ENCODE data around the gene CRABP2.

CRABP2 gene

DNA sequence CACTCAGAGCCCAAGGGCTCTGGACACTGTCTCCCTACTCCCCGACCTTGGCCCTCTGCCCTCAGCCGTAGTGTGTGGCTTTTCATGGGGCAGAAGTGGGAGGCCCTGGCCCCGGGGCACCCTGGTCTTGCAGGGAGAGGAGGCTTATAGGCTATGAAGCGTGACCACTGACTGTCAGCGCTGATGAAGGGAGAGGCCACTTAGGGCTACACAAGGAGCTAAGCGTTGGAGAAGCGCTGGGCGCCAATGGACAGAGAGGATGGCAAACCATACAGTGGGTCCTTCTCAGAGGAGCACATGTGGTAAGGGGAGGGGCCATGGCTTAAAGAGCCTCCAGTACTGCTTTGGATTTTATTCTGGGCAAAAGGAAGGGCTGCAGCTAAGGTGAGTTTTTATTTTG, 7.9 kb downstream of the CRABP2 start:
- no peak for DNase-seq (ENCODE audit: extremely low read depth, low read depth)

DNA sequence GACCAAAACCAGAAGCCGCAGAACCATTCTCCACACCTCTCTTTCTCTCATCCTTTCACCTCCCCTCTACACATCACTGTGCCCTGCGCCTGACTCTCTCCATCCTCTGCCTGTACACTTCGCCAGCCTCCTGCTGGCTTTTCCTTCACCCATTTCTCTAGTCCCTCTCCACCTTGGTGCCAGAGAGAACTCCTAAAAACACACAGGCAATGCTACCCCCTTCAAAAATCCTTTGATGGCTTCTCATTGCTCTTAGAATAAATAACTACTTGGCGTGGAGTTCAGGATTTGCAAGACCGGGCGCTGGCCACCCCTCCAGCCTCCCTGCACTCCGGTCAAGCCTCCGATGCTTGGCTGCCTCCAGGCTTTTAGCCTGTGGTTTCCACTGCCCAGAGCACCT, 8.6 kb downstream of the CRABP2 start:
- TF ChIP-seq, protein P1, sequence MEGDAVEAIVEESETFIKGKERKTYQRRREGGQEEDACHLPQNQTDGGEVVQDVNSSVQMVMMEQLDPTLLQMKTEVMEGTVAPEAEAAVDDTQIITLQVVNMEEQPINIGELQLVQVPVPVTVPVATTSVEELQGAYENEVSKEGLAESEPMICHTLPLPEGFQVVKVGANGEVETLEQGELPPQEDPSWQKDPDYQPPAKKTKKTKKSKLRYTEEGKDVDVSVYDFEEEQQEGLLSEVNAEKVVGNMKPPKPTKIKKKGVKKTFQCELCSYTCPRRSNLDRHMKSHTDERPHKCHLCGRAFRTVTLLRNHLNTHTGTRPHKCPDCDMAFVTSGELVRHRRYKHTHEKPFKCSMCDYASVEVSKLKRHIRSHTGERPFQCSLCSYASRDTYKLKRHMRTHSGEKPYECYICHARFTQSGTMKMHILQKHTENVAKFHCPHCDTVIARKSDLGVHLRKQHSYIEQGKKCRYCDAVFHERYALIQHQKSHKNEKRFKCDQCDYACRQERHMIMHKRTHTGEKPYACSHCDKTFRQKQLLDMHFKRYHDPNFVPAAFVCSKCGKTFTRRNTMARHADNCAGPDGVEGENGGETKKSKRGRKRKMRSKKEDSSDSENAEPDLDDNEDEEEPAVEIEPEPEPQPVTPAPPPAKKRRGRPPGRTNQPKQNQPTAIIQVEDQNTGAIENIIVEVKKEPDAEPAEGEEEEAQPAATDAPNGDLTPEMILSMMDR (IDR thresholded peaks at IDR 0.05; ENCODE audit: low read depth, low read length, missing control alignments), result no peak
- DNase-seq (ENCODE audit: extremely low read depth, low read depth), result no peak
- H3K4me3 ChIP-seq (replicated peaks; ENCODE audit: low read depth, low read length), result no peak overlapping the region

More for the DNA sequence above, 7.9 kb downstream of the CRABP2 start:
- H3K4me3 ChIP-seq (replicated peaks; ENCODE audit: low read depth, low read length), result no peak overlapping the region
- TF ChIP-seq, protein P1 (IDR thresholded peaks at IDR 0.05; ENCODE audit: low read depth, low read length, missing control alignments), result no peak

DNA sequence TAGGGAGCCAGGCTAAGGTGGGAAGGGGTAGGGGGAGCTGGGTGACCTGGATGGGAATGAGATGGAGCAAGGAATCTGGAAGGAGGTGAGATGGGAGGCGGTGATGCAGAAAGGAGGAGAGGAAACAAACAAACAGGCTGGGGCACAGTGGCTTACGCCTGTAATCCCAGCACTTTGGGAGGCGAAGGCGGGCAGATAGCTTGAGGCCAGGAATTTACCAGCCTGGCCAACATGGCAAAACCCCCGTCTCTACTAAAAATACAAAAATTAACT, 10.8 kb downstream of the CRABP2 start:
- DNase-seq (ENCODE audit: extremely low read depth, low read depth), result no peak
- TF ChIP-seq, protein P1 (IDR thresholded peaks at IDR 0.05; ENCODE audit: low read depth, low read length, missing control alignments), result no peak
- H3K4me3 ChIP-seq (replicated peaks; ENCODE audit: low read depth, low read length), result no peak overlapping the region

DNA sequence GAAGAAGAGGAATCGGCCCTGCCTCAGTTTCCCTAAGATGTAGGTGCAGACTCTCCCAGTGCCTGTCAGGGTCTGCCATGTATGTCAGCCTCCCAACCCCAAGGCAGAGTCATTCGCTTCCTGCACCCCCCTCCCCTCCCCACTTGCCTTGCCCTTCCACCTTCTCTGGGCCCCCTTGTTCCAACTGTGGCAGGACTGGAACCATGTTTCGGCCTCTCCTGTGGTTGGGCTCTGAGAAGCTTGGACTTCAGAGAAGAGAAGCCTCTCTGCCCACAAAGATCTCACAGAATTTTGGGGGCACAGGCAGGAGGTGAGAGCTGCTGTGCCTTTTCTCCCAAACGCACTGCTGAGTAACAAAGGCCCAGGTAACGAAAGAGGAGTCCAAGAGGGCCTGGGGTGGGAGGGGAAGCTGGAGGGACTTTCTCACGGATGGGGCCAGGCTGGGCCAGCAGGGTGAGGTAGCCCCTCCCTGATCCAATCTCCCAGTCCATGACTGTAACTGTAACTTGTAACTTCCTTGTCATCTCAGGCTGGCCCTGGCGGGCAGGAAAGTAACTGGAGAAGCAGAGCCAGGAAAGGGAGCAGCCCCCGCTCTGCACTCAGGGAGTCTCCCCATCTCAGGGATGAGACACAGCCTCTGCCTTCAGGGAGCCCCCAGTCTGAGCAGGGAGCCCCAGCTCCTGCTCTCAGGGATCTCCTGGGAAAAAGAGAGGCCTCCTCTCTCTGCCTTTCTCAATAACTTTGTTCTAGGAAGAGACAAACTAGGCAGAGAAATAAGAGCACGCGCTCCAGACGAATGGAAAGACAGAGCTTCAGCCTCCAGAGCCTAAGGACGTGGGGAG, 11.3 kb downstream of the CRABP2 start:
- TF ChIP-seq, protein P1 (IDR thresholded peaks at IDR 0.05; ENCODE audit: low read depth, low read length, missing control alignments), result no peak
- no peak overlapping the region for H3K4me3 ChIP-seq (replicated peaks; ENCODE audit: low read depth, low read length)
- DNase-seq (ENCODE audit: extremely low read depth, low read depth), result no peak

DNA sequence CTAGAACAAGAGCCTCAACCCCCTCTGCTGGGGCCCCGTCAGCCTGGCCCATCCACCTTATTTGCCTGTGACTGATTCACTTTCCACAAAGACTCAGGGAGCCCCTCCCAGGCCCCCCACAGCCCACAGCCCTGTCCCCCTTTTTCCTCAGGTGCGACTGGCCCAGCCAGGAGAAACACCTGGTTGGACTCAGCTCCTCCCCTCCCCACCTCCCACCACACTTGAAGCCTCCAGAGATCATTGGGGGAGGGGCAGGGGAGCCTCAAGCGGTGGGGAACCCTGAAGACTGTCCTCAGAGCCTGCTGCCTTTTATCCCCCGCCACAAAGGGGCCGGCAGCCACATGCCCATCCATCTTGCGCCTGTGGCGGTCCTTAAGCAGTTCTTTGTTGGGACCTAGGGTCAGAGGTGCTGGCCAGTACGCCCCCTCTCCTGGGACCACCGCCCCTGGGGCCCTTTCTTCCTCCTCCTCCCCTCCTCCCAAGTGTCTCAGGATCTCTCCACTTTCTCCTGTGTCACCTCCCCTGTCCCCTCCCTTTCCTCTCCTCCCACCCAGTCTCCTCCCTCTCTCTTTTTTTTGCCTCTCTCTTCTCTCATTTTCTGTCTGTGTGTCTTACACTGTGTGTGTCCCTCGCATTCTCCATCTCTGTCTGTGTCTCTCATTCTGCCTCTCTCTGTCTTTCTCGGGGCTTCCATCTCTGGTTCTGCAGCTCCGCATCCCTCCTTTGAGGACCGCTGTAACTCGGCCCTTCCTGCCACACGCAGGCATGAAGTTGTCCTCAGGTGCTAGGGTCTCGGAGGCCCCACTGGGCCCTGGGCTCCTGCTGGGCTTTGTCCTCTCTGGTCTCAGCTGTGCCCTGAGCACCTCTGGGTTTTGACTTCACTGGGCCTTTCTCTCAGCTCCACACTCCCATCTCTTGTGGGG, 12.2 kb downstream of the CRABP2 start:
- no peak for DNase-seq (ENCODE audit: extremely low read depth, low read depth)
- H3K4me3 ChIP-seq (replicated peaks; ENCODE audit: low read depth, low read length), result no peak overlapping the region
- TF ChIP-seq, protein P1 (IDR thresholded peaks at IDR 0.05; ENCODE audit: low read depth, low read length, missing control alignments), result no peak

DNA sequence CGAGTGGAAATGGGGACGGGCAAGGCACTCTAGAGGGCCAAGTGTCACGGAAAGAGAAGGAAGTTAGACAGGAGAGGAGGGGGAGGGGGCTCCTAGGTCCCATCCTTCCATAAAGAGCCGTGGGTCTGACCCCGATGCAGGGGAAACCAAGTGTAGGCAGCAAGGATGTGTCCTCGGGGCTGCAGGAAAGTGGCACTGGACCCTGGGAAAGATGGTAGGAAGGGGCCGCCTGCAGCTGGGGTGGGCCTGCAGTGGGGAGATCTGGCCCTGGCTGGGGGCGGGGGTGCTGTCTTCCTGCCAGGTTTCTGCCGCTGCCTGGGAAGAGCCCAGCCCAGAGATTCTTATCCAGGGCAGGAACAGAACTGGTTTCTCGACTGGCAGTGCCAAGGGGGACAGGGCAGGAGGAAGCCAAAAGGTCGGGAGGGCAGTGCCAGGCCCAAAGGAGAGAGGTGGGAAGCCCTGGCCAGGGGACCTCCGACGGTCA, 12.9 kb downstream of the CRABP2 start:
- TF ChIP-seq, protein P1 (IDR thresholded peaks at IDR 0.05; ENCODE audit: low read depth, low read length, missing control alignments), result no peak
- H3K4me3 ChIP-seq (replicated peaks; ENCODE audit: low read depth, low read length), result no peak overlapping the region
- DNase-seq (ENCODE audit: extremely low read depth, low read depth), result no peak
